ENCODE results near the gene IGFN1.

DNA sequence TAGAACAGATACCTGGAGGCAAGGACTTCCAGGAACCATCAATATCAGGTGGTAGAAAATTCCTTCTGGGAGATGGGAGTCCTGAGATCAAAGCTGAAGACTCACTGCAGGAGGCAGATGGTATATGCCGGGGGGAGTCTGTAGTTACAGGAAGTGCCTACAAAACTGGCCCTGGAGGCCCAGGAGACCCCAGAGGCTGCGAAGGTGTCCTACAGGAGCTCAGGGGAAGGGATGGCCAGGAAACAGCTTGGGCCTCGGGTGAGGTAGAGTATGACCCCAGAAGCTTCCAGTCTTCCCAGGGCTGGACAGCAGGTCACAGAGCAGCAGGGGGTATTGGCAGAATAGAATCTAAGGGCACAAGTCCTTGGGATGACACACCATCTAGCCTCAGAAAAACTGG lies 16.4 kb downstream of the IGFN1 start:
- TF ChIP-seq FOXA1 (IDR thresholded peaks at IDR 0.05) (no peak), SP1 (IDR thresholded peaks at IDR 0.05) (no peak), BHLHE40 (IDR thresholded peaks at IDR 0.05; ENCODE audit: borderline replicate concordance) (no peak), FOXK2 (IDR thresholded peaks at IDR 0.05) (no peak), ELF4 (IDR thresholded peaks at IDR 0.05) (no peak), HDGF (IDR thresholded peaks at IDR 0.05; ENCODE audit: borderline replicate concordance) (no peak), FOXM1 (IDR thresholded peaks at IDR 0.05; ENCODE audit: borderline replicate concordance) (no peak), CTBP1 (IDR thresholded peaks at IDR 0.05; ENCODE audit: borderline replicate concordance) (no peak), SUZ12 (IDR thresholded peaks at IDR 0.05) (no peak)

Measured in HEK293T (cell line).